GM12878 (cell line): ENCODE measurements around the gene NKD1. TPM values are rescaled to one million over a fixed set of nuclear protein-coding genes. Genes with fewer than 3 reads are reported as not detected.

Source experiments
- ATAC-seq: fragments of 200-7000 bp; cut with Tn5 transposase; 3 replicates; pipeline ENCODE4 v1.9.1; 2020; ENCODE audit warnings: mild to moderate bottlenecking, moderate library complexity
- BruUV-seq: library from RNA; stranded (reverse); fragments of 400-500 nt; replicated peaks from 2 replicates; lab custom pipeline; 2021; lab: Mats Ljungman, UMichigan
- CTCF ChIA-PET: fragments of 300-600 bp; sonication (Branson Sonifier 250); formaldehyde crosslinking; extraction: SDS; loops from one replicate; lab custom pipeline; 2021; ENCODE audit warnings: inconsistent platforms; lab: Yijun Ruan, JAX
- POLR2A ChIA-PET: fragments of 350-600 bp; formaldehyde crosslinking; extraction: SDS; loops from one replicate; lab custom pipeline; 2021; ENCODE audit warnings: inconsistent platforms; lab: Charles Lee
- RAD21 ChIA-PET: fragments of 300-600 bp; sonication (Branson Sonifier 250); formaldehyde crosslinking; loops from one replicate; lab custom pipeline; 2023; ENCODE audit warnings: antibody characterized with exemption; ENCODE audit not compliant: unreplicated experiment; lab: Charles Lee
- SMC1A ChIA-PET: fragments of 300-600 bp; sonication (Branson Sonifier 250); formaldehyde crosslinking; loops from one replicate; lab custom pipeline; 2023; ENCODE audit not compliant: unreplicated experiment, uncharacterized antibody; lab: Charles Lee
- DNase-seq: peaks from one replicate; pipeline ENCODE4 v3.0.0-alpha.2; 2011; ENCODE audit warnings: low read depth, low spot score
- FAIRE-seq: peaks from 3 replicates; lab custom pipeline; 2011; peaks lifted over from hg19 to GRCh38; lab: Jason Lieb, UNC
- H2AFZ ChIP-seq: 2 replicates; pipeline ENCODE4 v1.6.0; 2011; ENCODE audit warnings: low read depth, low read length, control low read depth; ENCODE audit not compliant: control insufficient read depth
- H3K27ac ChIP-seq: 2 replicates; pipeline ENCODE4 v1.5.1; 2011; ENCODE audit warnings: control low read depth; ENCODE audit not compliant: control insufficient read depth, insufficient read depth
- H3K27me3 ChIP-seq, 2 experiments: replicated peaks in 1 of 2; 2 replicates each; pipeline versions ENCODE4 v1.6.0 to v1.6.1; 2011; ENCODE audit warnings: low read length in 1 of 2; ENCODE audit not compliant: control insufficient read depth in 2 of 2, insufficient read depth in 2 of 2
- H3K36me3 ChIP-seq, 2 experiments: 2 replicates each; pipeline ENCODE4 v1.5.1; 2011; ENCODE audit warnings: low read length in 1 of 2; ENCODE audit not compliant: control insufficient read depth in 2 of 2, insufficient read depth in 2 of 2
- H3K4me1 ChIP-seq: 2 replicates; pipeline ENCODE4 v1.6.1; 2011; ENCODE audit warnings: mild to moderate bottlenecking, low read length, moderate library complexity, mixed read lengths; ENCODE audit not compliant: control insufficient read depth, insufficient read depth
- H3K4me2 ChIP-seq: 2 replicates; pipeline ENCODE4 v1.6.0; 2011; ENCODE audit warnings: control low read depth; ENCODE audit not compliant: control insufficient read depth, insufficient read depth
- H3K4me3 ChIP-seq: fragments of 200-600 bp; sonication (generic); 2 replicates; pipeline ENCODE4 v1.5.1; 2016
- H3K79me2 ChIP-seq: 2 replicates; pipeline ENCODE4 v1.6.0; 2011; ENCODE audit warnings: low read length; ENCODE audit not compliant: control insufficient read depth, insufficient read depth
- H3K9ac ChIP-seq: 2 replicates; pipeline ENCODE4 v1.8.0; 2011; ENCODE audit warnings: low read length, control low read depth, mixed read lengths; ENCODE audit not compliant: control insufficient read depth, insufficient read depth
- H3K9me3 ChIP-seq: replicated peaks from 3 replicates; pipeline ENCODE4 v1.5.1; 2011; ENCODE audit warnings: mild to moderate bottlenecking, low read length; ENCODE audit not compliant: control insufficient read depth, insufficient read depth
- H4K20me1 ChIP-seq: 2 replicates; pipeline ENCODE4 v1.6.0; 2011; ENCODE audit not compliant: control insufficient read depth, insufficient read depth
- WGBS: methylation state at CpG from one replicate; pipeline ENCODE4 v1.1.6; 2016; ENCODE audit warnings: low lambda C conversion rate; ENCODE audit not compliant: insufficient replicate concordance, insufficient coverage; ENCODE audit errors: missing lambda C conversion rate; 5-methylcytosine and 5-hydroxymethylcytosine counted together
- in situ Hi-C: fragments of 300-500 bp; cut with MboI; formaldehyde crosslinking; loops from 9 replicates; pipeline ENCODE4 v1.14.3; 2018; ENCODE audit warnings: mixed read lengths
- intact Hi-C: fragments of 100-400 bp; cut with micrococcal nuclease; formaldehyde crosslinking; loops from one replicate; pipeline ENCODE4 v1.14.2; 2022; ENCODE audit not compliant: unreplicated experiment
- polyA plus RNA-seq, 11 experiments: library from polyadenylated mRNA; depleted of rRNA in 4 of 11; unstranded in 6 of 11; stranded (reverse) in 5 of 11; fragments of >200 nt; fragmentation: Nextera tagmentation in 4 of 11; fragmentation: Illumina TruSeq in 1 of 11; extraction: Ambion mirVana in 4 of 11; extraction: Trizol in 1 of 11; gene quantifications; 1 replicate in 1 of 11; 2 replicates in 10 of 11; pipeline versions ENCODE4 v1.2.1 to v1.2.3, GENCODE V29; 2011 to 2016; ENCODE audit warnings: inconsistent platforms in 2 of 11, missing spikeins in 2 of 11, low read depth in 1 of 11
- total RNA-seq, 4 experiments: library from RNA; depleted of rRNA in 3 of 4; stranded (reverse); fragments of >200 nt in 3 of 4; fragmentation: Illumina TruSeq in 1 of 4; extraction: Trizol in 1 of 4; gene quantifications; 2 replicates each; pipeline versions ENCODE4 v1.2.1 to v1.2.3, GENCODE V29; 2013 to 2021
- TF ChIP-seq, protein P1 (sequence below), 3 experiments: IDR thresholded peaks in 2 of 3; conservative IDR thresholded peaks in 1 of 3; 2 replicates each; pipeline ENCODE4 v1.5.1; 2011; ENCODE audit warnings: low read depth in 3 of 3, low read length in 3 of 3, mild to moderate bottlenecking in 3 of 3, control low read depth in 2 of 3, moderate library complexity in 2 of 3, inconsistent platforms in 1 of 3, mixed read lengths in 1 of 3; ENCODE audit not compliant: control insufficient read depth in 2 of 3, insufficient read depth in 1 of 3; ENCODE audit errors: extremely low read depth in 1 of 3
- TF ChIP-seq, protein P2 (sequence below): fragments of 450-650 bp; formaldehyde crosslinking; IDR thresholded peaks from 2 replicates; pipeline ENCODE4 v1.4.0; 2020; ENCODE audit warnings: mild to moderate bottlenecking, moderate library complexity
- TF ChIP-seq, protein P3 (sequence below): IDR thresholded peaks from 2 replicates; pipeline ENCODE4 v1.6.1; 2012; ENCODE audit warnings: low read depth, low read length, improper control_type of control experiment
- TF ChIP-seq, protein P4 (sequence below): fragments of 450-650 bp; IDR thresholded peaks from 2 replicates; pipeline ENCODE4 v1.6.1; 2017; ENCODE audit warnings: low read depth, mild to moderate bottlenecking, moderate library complexity

The NKD1 gene
- total and polyA plus RNA-seq, 10 of the 15 experiments (the other 5 are each of a cell fraction or from before 2014, with no cell fraction given), result under 0.01 to 0.49 (median 0.04) TPM; not detected in 2

DNA sequence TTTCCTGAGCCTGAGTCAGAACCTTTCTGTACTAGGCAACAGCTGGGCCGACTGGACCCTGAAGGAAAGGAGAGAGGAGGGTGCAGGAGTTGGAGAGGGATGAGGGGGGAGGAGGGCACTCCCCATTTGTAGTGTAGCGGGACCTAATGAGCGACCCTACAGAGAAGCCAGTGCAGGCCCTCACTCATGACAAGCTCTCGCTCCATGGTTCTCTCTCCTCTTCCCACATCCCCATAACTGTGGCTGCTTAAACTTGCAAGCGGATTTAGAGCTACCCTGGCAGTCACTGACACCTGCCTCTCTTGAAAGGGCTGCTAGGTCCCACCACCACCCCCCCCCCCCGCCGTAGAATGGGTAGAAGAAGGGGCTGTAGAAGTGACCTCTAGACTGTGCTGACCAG is 14.5 kb downstream of the NKD1 start:
- H3K9me3 ChIP-seq, result no peaks in the 10 kb centered on the region
- DNase-seq (no peak), FAIRE-seq (no peak), ATAC-seq (no peak)
- WGBS, result 58% methylated on average over 7 of the region's 7 CpGs
- H3K36me3 ChIP-seq, result no peaks in the 10 kb centered on the region
- intact Hi-C loops, result no loop called here
- no peak overlapping the region for H2AFZ ChIP-seq
- ChIA-PET SMC1A (no interaction called here), CTCF (interaction anchor here (2.5 kb wide), 1 partner anchor 244 kb away, joined by 5 read pairs; no protein-coding TSS in a partner anchor), POLR2A (no interaction called here), RAD21 (no interaction called here)
- no peak overlapping the region for H3K4me2 ChIP-seq
- no peak overlapping the region for H3K27ac ChIP-seq
- in situ Hi-C loops, result no loop called here
- H3K27me3 ChIP-seq, result no peaks in the 10 kb centered on the region; a peak in 1 of 4 replicates
- H4K20me1 ChIP-seq, result no peaks in the 10 kb centered on the region
- BruUV-seq, result no TSS peak
- H3K4me1 ChIP-seq, result no peaks in the 10 kb centered on the region; the same call in 1 of the 2 replicates
- H3K79me2 ChIP-seq, result no peaks in the 10 kb centered on the region
- H3K9ac ChIP-seq, result no peak overlapping the region
- TF ChIP-seq, protein P1, sequence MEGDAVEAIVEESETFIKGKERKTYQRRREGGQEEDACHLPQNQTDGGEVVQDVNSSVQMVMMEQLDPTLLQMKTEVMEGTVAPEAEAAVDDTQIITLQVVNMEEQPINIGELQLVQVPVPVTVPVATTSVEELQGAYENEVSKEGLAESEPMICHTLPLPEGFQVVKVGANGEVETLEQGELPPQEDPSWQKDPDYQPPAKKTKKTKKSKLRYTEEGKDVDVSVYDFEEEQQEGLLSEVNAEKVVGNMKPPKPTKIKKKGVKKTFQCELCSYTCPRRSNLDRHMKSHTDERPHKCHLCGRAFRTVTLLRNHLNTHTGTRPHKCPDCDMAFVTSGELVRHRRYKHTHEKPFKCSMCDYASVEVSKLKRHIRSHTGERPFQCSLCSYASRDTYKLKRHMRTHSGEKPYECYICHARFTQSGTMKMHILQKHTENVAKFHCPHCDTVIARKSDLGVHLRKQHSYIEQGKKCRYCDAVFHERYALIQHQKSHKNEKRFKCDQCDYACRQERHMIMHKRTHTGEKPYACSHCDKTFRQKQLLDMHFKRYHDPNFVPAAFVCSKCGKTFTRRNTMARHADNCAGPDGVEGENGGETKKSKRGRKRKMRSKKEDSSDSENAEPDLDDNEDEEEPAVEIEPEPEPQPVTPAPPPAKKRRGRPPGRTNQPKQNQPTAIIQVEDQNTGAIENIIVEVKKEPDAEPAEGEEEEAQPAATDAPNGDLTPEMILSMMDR (IDR thresholded peaks at IDR 0.05 in 2 of 3, conservative IDR thresholded peaks at IDR 0.05 in 1 of 3; ENCODE audit: control insufficient read depth in 2 of 3, extremely low read depth in 1 of 3, insufficient read depth in 1 of 3, low read depth in 3 of 3, low read length in 3 of 3), result no peak
- TF ChIP-seq, protein P2, sequence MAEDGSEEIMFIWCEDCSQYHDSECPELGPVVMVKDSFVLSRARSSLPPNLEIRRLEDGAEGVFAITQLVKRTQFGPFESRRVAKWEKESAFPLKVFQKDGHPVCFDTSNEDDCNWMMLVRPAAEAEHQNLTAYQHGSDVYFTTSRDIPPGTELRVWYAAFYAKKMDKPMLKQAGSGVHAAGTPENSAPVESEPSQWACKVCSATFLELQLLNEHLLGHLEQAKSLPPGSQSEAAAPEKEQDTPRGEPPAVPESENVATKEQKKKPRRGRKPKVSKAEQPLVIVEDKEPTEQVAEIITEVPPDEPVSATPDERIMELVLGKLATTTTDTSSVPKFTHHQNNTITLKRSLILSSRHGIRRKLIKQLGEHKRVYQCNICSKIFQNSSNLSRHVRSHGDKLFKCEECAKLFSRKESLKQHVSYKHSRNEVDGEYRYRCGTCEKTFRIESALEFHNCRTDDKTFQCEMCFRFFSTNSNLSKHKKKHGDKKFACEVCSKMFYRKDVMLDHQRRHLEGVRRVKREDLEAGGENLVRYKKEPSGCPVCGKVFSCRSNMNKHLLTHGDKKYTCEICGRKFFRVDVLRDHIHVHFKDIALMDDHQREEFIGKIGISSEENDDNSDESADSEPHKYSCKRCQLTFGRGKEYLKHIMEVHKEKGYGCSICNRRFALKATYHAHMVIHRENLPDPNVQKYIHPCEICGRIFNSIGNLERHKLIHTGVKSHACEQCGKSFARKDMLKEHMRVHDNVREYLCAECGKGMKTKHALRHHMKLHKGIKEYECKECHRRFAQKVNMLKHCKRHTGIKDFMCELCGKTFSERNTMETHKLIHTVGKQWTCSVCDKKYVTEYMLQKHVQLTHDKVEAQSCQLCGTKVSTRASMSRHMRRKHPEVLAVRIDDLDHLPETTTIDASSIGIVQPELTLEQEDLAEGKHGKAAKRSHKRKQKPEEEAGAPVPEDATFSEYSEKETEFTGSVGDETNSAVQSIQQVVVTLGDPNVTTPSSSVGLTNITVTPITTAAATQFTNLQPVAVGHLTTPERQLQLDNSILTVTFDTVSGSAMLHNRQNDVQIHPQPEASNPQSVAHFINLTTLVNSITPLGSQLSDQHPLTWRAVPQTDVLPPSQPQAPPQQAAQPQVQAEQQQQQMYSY (CRISPR knock-in tag), result no peak
- TF ChIP-seq, protein P3, sequence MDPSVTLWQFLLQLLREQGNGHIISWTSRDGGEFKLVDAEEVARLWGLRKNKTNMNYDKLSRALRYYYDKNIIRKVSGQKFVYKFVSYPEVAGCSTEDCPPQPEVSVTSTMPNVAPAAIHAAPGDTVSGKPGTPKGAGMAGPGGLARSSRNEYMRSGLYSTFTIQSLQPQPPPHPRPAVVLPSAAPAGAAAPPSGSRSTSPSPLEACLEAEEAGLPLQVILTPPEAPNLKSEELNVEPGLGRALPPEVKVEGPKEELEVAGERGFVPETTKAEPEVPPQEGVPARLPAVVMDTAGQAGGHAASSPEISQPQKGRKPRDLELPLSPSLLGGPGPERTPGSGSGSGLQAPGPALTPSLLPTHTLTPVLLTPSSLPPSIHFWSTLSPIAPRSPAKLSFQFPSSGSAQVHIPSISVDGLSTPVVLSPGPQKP, result no peak
- TF ChIP-seq, protein P4, sequence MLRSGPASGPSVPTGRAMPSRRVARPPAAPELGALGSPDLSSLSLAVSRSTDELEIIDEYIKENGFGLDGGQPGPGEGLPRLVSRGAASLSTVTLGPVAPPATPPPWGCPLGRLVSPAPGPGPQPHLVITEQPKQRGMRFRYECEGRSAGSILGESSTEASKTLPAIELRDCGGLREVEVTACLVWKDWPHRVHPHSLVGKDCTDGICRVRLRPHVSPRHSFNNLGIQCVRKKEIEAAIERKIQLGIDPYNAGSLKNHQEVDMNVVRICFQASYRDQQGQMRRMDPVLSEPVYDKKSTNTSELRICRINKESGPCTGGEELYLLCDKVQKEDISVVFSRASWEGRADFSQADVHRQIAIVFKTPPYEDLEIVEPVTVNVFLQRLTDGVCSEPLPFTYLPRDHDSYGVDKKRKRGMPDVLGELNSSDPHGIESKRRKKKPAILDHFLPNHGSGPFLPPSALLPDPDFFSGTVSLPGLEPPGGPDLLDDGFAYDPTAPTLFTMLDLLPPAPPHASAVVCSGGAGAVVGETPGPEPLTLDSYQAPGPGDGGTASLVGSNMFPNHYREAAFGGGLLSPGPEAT, result no peak
- no peak overlapping the region for H3K4me3 ChIP-seq
